HEK293 (cell line): ENCODE results near the gene FBXO10.

Source experiments
- CTCF ChIA-PET: fragments of 350-600 bp; formaldehyde crosslinking; extraction: SDS; loops from one replicate; lab custom pipeline; 2021; ENCODE audit warnings: antibody characterized with exemption; lab: Yijun Ruan, JAX
- POLR2A ChIA-PET: fragments of 300-600 bp; formaldehyde crosslinking; extraction: SDS; loops from one replicate; lab custom pipeline; 2020; ENCODE audit warnings: antibody characterized with exemption, inconsistent platforms; lab: Yijun Ruan, JAX
- H3K27ac ChIP-seq: fragments of 200-500 bp; sonication (Bioruptor generic); 2 replicates; pipeline ENCODE4 v1.5.1; 2014; ENCODE audit warnings: low read depth, low read length, control low read depth, inconsistent platforms; ENCODE audit errors: extremely low read depth
- H3K36me3 ChIP-seq, 2 experiments: fragments of 200-500 bp in 1 of 2; sonication (Bioruptor generic) in 1 of 2; 1 replicate in 1 of 2; 2 replicates in 1 of 2; pipeline ENCODE4 v1.5.1; 2014 to 2017; ENCODE audit warnings: inconsistent platforms in 2 of 2, low read length in 2 of 2; ENCODE audit not compliant: control insufficient read depth in 2 of 2, insufficient read depth in 1 of 2
- H3K4me1 ChIP-seq: fragments of 200-500 bp; sonication (Bioruptor generic); 2 replicates; pipeline ENCODE4 v1.5.1; 2014; ENCODE audit warnings: mild to moderate bottlenecking, low read length, inconsistent platforms; ENCODE audit not compliant: control insufficient read depth, insufficient read depth
- H3K4me3 ChIP-seq: 2 replicates; pipeline ENCODE4 v1.5.1; 2011; ENCODE audit warnings: low read depth, mild to moderate bottlenecking, control low read depth, low read length, moderate library complexity
- H3K9me3 ChIP-seq: fragments of 200-500 bp; sonication (Bioruptor generic); 2 replicates; pipeline ENCODE4 v1.5.1; 2014; ENCODE audit warnings: low read depth, low read length, inconsistent platforms; ENCODE audit not compliant: control insufficient read depth, insufficient read depth
- KLF16 ChIP-seq: fragments of 450-650 bp; formaldehyde crosslinking; IDR thresholded peaks from 2 replicates; pipeline ENCODE4 v1.5.1; 2017; ENCODE audit warnings: missing biosample characterization, missing genetic modification characterization
- KLF9 ChIP-seq: fragments of 450-650 bp; formaldehyde crosslinking; IDR thresholded peaks from 2 replicates; pipeline ENCODE4 v1.5.1; 2016; ENCODE audit warnings: missing biosample characterization, missing genetic modification characterization, low read depth
- MYNN ChIP-seq: fragments of 450-650 bp; formaldehyde crosslinking; IDR thresholded peaks from 2 replicates; pipeline ENCODE4 v1.5.1; 2016; ENCODE audit warnings: missing biosample characterization, missing genetic modification characterization, borderline replicate concordance
- OVOL3 ChIP-seq: fragments of 450-650 bp; formaldehyde crosslinking; IDR thresholded peaks from 2 replicates; pipeline ENCODE4 v1.5.1; 2016; ENCODE audit warnings: missing biosample characterization, missing genetic modification characterization
- PATZ1 ChIP-seq: fragments of 450-650 bp; formaldehyde crosslinking; IDR thresholded peaks from 2 replicates; pipeline ENCODE4 v1.5.1; 2016; ENCODE audit warnings: missing biosample characterization, missing genetic modification characterization
- SP3 ChIP-seq: fragments of 450-650 bp; formaldehyde crosslinking; IDR thresholded peaks from 2 replicates; pipeline ENCODE4 v1.5.1; 2016; ENCODE audit warnings: missing biosample characterization, missing genetic modification characterization
- WT1 ChIP-seq: fragments of 450-650 bp; formaldehyde crosslinking; IDR thresholded peaks from 2 replicates; pipeline ENCODE4 v1.5.1; 2016; ENCODE audit warnings: missing biosample characterization, missing genetic modification characterization
- YY1 ChIP-seq: fragments of 450-650 bp; formaldehyde crosslinking; IDR thresholded peaks from 2 replicates; pipeline ENCODE4 v1.5.1; 2018; ENCODE audit warnings: missing biosample characterization, missing genetic modification characterization
- ZBTB20 ChIP-seq: fragments of 450-650 bp; formaldehyde crosslinking; IDR thresholded peaks from 2 replicates; pipeline ENCODE4 v1.5.1; 2016; ENCODE audit warnings: missing biosample characterization, missing genetic modification characterization
- ZNF132 ChIP-seq: fragments of 450-650 bp; formaldehyde crosslinking; IDR thresholded peaks from 2 replicates; pipeline ENCODE4 v1.5.1; 2017; ENCODE audit warnings: missing biosample characterization, missing genetic modification characterization, borderline replicate concordance
- ZNF140 ChIP-seq: fragments of 450-650 bp; formaldehyde crosslinking; IDR thresholded peaks from 2 replicates; pipeline ENCODE4 v1.5.1; 2016; ENCODE audit warnings: missing biosample characterization, missing genetic modification characterization
- ZNF175 ChIP-seq: fragments of 450-650 bp; formaldehyde crosslinking; IDR thresholded peaks from 2 replicates; pipeline ENCODE4 v1.5.1; 2016; ENCODE audit warnings: missing biosample characterization, missing genetic modification characterization
- ZNF214 ChIP-seq: fragments of 450-650 bp; formaldehyde crosslinking; IDR thresholded peaks from 2 replicates; pipeline ENCODE4 v1.5.1; 2017; ENCODE audit warnings: missing biosample characterization, mild to moderate bottlenecking, missing genetic modification characterization, borderline replicate concordance
- ZNF266 ChIP-seq: fragments of 450-650 bp; formaldehyde crosslinking; IDR thresholded peaks from 2 replicates; pipeline ENCODE4 v1.5.1; 2016; ENCODE audit warnings: missing biosample characterization, missing genetic modification characterization, low read depth
- ZNF311 ChIP-seq: fragments of 450-650 bp; formaldehyde crosslinking; IDR thresholded peaks from 2 replicates; pipeline ENCODE4 v1.5.1; 2017; ENCODE audit warnings: missing biosample characterization, missing genetic modification characterization, borderline replicate concordance
- ZNF350 ChIP-seq: fragments of 450-650 bp; formaldehyde crosslinking; IDR thresholded peaks from 2 replicates; pipeline ENCODE4 v1.5.0; 2017; ENCODE audit warnings: missing biosample characterization, mild to moderate bottlenecking, missing genetic modification characterization
- ZNF391 ChIP-seq: fragments of 450-650 bp; formaldehyde crosslinking; IDR thresholded peaks from 2 replicates; pipeline ENCODE4 v1.5.1; 2016; ENCODE audit warnings: low read depth, missing biosample characterization, missing genetic modification characterization, borderline replicate concordance
- ZNF416 ChIP-seq: fragments of 450-650 bp; formaldehyde crosslinking; IDR thresholded peaks from 2 replicates; pipeline ENCODE4 v1.5.1; 2016; ENCODE audit warnings: missing biosample characterization, missing genetic modification characterization
- ZNF501 ChIP-seq: fragments of 450-650 bp; formaldehyde crosslinking; IDR thresholded peaks from 2 replicates; pipeline ENCODE4 v1.5.1; 2016; ENCODE audit warnings: missing biosample characterization, missing genetic modification characterization
- ZNF521 ChIP-seq: fragments of 450-650 bp; formaldehyde crosslinking; IDR thresholded peaks from 2 replicates; pipeline ENCODE4 v1.5.1; 2017; ENCODE audit warnings: missing biosample characterization, mild to moderate bottlenecking, missing genetic modification characterization
- ZNF530 ChIP-seq: fragments of 450-650 bp; formaldehyde crosslinking; IDR thresholded peaks from 2 replicates; pipeline ENCODE4 v1.5.1; 2016; ENCODE audit warnings: low read depth, missing biosample characterization, missing genetic modification characterization
- ZNF548 ChIP-seq: fragments of 450-650 bp; formaldehyde crosslinking; IDR thresholded peaks from 2 replicates; pipeline ENCODE4 v1.5.1; 2016; ENCODE audit warnings: missing biosample characterization, missing genetic modification characterization
- ZNF558 ChIP-seq: fragments of 450-650 bp; formaldehyde crosslinking; IDR thresholded peaks from 2 replicates; pipeline ENCODE4 v1.5.1; 2016; ENCODE audit warnings: missing biosample characterization, missing genetic modification characterization
- ZNF585B ChIP-seq: fragments of 450-650 bp; formaldehyde crosslinking; IDR thresholded peaks from 2 replicates; pipeline ENCODE4 v1.5.1; 2016; ENCODE audit warnings: missing biosample characterization, missing genetic modification characterization
- ZNF624 ChIP-seq: fragments of 450-650 bp; formaldehyde crosslinking; IDR thresholded peaks from 2 replicates; pipeline ENCODE4 v1.5.1; 2017; ENCODE audit warnings: missing biosample characterization, missing genetic modification characterization
- ZNF645 ChIP-seq: fragments of 450-650 bp; formaldehyde crosslinking; IDR thresholded peaks from 2 replicates; pipeline ENCODE4; 2016; ENCODE audit warnings: missing biosample characterization, missing genetic modification characterization
- ZNF747 ChIP-seq: fragments of 450-650 bp; formaldehyde crosslinking; IDR thresholded peaks from 2 replicates; pipeline ENCODE4 v1.5.1; 2016; ENCODE audit warnings: missing biosample characterization, missing genetic modification characterization
- ZNF768 ChIP-seq: fragments of 450-650 bp; formaldehyde crosslinking; IDR thresholded peaks from 2 replicates; pipeline ENCODE4 v1.5.1; 2018; ENCODE audit warnings: missing biosample characterization, mild to moderate bottlenecking, missing genetic modification characterization
- ZSCAN23 ChIP-seq: fragments of 450-650 bp; formaldehyde crosslinking; IDR thresholded peaks from 2 replicates; pipeline ENCODE4 v1.5.1; 2016; ENCODE audit warnings: missing biosample characterization, missing genetic modification characterization

The FBXO10 gene

GRCh38 chr9:37509536-37509935 lies 66.6 kb downstream of the FBXO10 start:
- ChIA-PET POLR2A (no interaction called here), CTCF (interaction anchor here (0.6 to 1.6 kb wide), 4 partner anchors 12 to 29 kb away, joined by 3 to 6 read pairs (median 3); no protein-coding TSS in a partner anchor)
- no peak for TF ChIP-seq YY1 (tag by site-specific recombination)
- TF ChIP-seq ZNF548 (tag by site-specific recombination), result no peak
- TF ChIP-seq ZBTB20 (tag by site-specific recombination), result no peak
- no peak for TF ChIP-seq WT1
- no peak for TF ChIP-seq KLF9 (tag by site-specific recombination)
- TF ChIP-seq ZNF768 (tag by site-specific recombination), result no peak
- no peak for TF ChIP-seq ZNF266
- Histone ChIP-seq H3K36me3 (peaks cover 0 to 65% of the 10 kb centered on the region in 2 experiments; a peak in 1 of 3 replicates), H3K9me3 (no peaks in the 10 kb centered on the region), H3K4me1 (no peaks in the 10 kb centered on the region), H3K27ac (no peak overlapping the region), H3K4me3 (no peak overlapping the region)

GRCh38 chr9:37508834-37509206 lies 67.4 kb downstream of the FBXO10 start:
- Histone ChIP-seq H3K9me3 (no peaks in the 10 kb centered on the region), H3K4me1 (no peaks in the 10 kb centered on the region), H3K36me3 (peaks cover 0 to 68% of the 10 kb centered on the region in 2 experiments; a peak in 2 of 3 replicates), H3K4me3 (no peak overlapping the region), H3K27ac (no peak overlapping the region)
- POLR2A ChIA-PET, result interaction anchor here (0.7 to 1.4 kb wide), 2 partner anchors 26 to 44 kb away, joined by 3 read pairs; partner anchors contain the start of gene ZBTB5
- CTCF ChIA-PET, result interaction anchor here (0.6 to 1.6 kb wide), 4 partner anchors 11 to 90 kb away, joined by 3 to 6 read pairs (median 3); no protein-coding TSS in a partner anchor
- TF ChIP-seq ZNF530 (tag by site-specific recombination), result no peak
- TF ChIP-seq ZNF558 (tag by site-specific recombination), result no peak
- TF ChIP-seq KLF16 (tag by site-specific recombination), result no peak
- no peak for TF ChIP-seq OVOL3 (tag by site-specific recombination)
- no peak for TF ChIP-seq ZNF747 (tag by site-specific recombination)
- no peak for TF ChIP-seq ZNF501 (tag by site-specific recombination)
- no peak for TF ChIP-seq ZNF585B (tag by site-specific recombination)

GRCh38 chr9:37508135-37508833 lies 67.9 kb downstream of the FBXO10 start:
- Histone ChIP-seq H3K9me3 (no peaks in the 10 kb centered on the region), H3K4me3 (no peak overlapping the region), H3K36me3 (peaks cover 0 to 73% of the 10 kb centered on the region in 2 experiments; a peak in 2 of 3 replicates), H3K4me1 (no peaks in the 10 kb centered on the region), H3K27ac (no peak overlapping the region)
- POLR2A ChIA-PET, result interaction anchor here (0.7 to 1.4 kb wide), 3 partner anchors 22 to 43 kb away, joined by 3 to 5 read pairs (median 3); partner anchors contain the start of gene ZBTB5
- CTCF ChIA-PET, result interaction anchor here (0.6 to 1.6 kb wide), 3 partner anchors 11 to 91 kb away, joined by 3 to 6 read pairs (median 3); no protein-coding TSS in a partner anchor
- no peak for TF ChIP-seq ZNF645 (tag by site-specific recombination)
- TF ChIP-seq ZNF416 (tag by site-specific recombination), result no peak
- TF ChIP-seq ZNF521 (tag by site-specific recombination), result no peak
- no peak for TF ChIP-seq ZNF311 (tag by site-specific recombination)
- no peak for TF ChIP-seq ZNF350 (tag by site-specific recombination)
- no peak for TF ChIP-seq ZNF175
- no peak for TF ChIP-seq ZNF391 (tag by site-specific recombination)
- no peak for TF ChIP-seq ZNF140
- TF ChIP-seq MYNN (tag by site-specific recombination), result no peak
- no peak for TF ChIP-seq ZNF501 (tag by site-specific recombination)
- no peak for TF ChIP-seq PATZ1
- no peak for TF ChIP-seq ZNF132 (tag by site-specific recombination)
- TF ChIP-seq SP3 (tag by site-specific recombination), result no peak
- TF ChIP-seq ZNF624, result no peak
- TF ChIP-seq ZSCAN23 (tag by site-specific recombination), result no peak
- TF ChIP-seq ZNF214 (tag by site-specific recombination), result no peak
- TF ChIP-seq KLF16 (tag by site-specific recombination), result no peak
